GM23338 (cell line): ENCODE data around the gene ITGA1. TPM values are rescaled to one million over a fixed set of nuclear protein-coding genes. Genes with fewer than 3 reads are reported as not detected.

Experiments used
- ATAC-seq: fragments of 200-7000 bp; cut with Tn5 transposase; 3 replicates; pipeline ENCODE4 v1.9.1; 2020
- DNase-seq: peaks from one replicate; pipeline ENCODE4 v3.0.0-alpha.2; 2015; ENCODE audit warnings: low spot score
- H2AFZ ChIP-seq: fragments of 200-600 bp; sonication (generic); 2 replicates; pipeline ENCODE4 v1.8.0; 2016; ENCODE audit warnings: antibody characterized with exemption, mild to moderate bottlenecking, moderate library complexity
- H3F3A ChIP-seq: fragments of 200-600 bp; sonication (generic); replicated peaks from 2 replicates; pipeline ENCODE4 v1.8.0; 2017; ENCODE audit warnings: antibody characterized with exemption, mixed run types, low read depth
- H3K27ac ChIP-seq: fragments of 200-600 bp; sonication (generic); 2 replicates; pipeline ENCODE4 v1.6.1; 2016; ENCODE audit warnings: low read depth
- H3K27me3 ChIP-seq: fragments of 200-600 bp; sonication (generic); 2 replicates; pipeline ENCODE4 v1.8.0; 2016; ENCODE audit warnings: mild to moderate bottlenecking, mixed run types, moderate library complexity; ENCODE audit not compliant: insufficient read depth
- H3K36me3 ChIP-seq: fragments of 200-600 bp; sonication (generic); 2 replicates; pipeline ENCODE4 v1.8.0; 2016; ENCODE audit warnings: mild to moderate bottlenecking; ENCODE audit not compliant: insufficient read depth
- H3K4me1 ChIP-seq: fragments of 200-600 bp; sonication (generic); 2 replicates; pipeline ENCODE4 v1.8.0; 2016; ENCODE audit warnings: mild to moderate bottlenecking, moderate library complexity; ENCODE audit not compliant: insufficient read depth
- H3K4me2 ChIP-seq: fragments of 200-600 bp; sonication (generic); 2 replicates; pipeline ENCODE4 v1.7.1; 2017; ENCODE audit warnings: mixed run types
- H3K4me3 ChIP-seq: fragments of 200-600 bp; sonication (generic); 2 replicates; pipeline ENCODE4 v1.6.1; 2016; ENCODE audit warnings: mixed run types
- H3K79me2 ChIP-seq: fragments of 200-600 bp; sonication (generic); replicated peaks from 2 replicates; pipeline ENCODE4 v1.8.0; 2017; ENCODE audit warnings: mild to moderate bottlenecking; ENCODE audit not compliant: insufficient read depth
- H3K9me2 ChIP-seq: fragments of 200-600 bp; sonication (generic); 2 replicates; pipeline ENCODE4 v1.8.0; 2017; ENCODE audit not compliant: insufficient read depth
- H4K20me1 ChIP-seq: fragments of 200-600 bp; sonication (generic); replicated peaks from 2 replicates; pipeline ENCODE4 v1.8.0; 2017; ENCODE audit warnings: mild to moderate bottlenecking; ENCODE audit not compliant: insufficient read depth
- H3K27ac Mint-ChIP-seq: 2 replicates; pipeline ENCODE4 v1.8.0; 2020; ENCODE audit warnings: inconsistent platforms, mild to moderate bottlenecking, moderate library complexity, mixed read lengths
- H3K27me3 Mint-ChIP-seq: 3 replicates; pipeline ENCODE4 v1.8.0; 2022; ENCODE audit warnings: low read depth, mild to moderate bottlenecking, moderate library complexity, mixed read lengths, inconsistent platforms; ENCODE audit not compliant: insufficient read depth, poor library complexity
- H3K36me3 Mint-ChIP-seq: 3 replicates; pipeline ENCODE4 v1.8.0; 2021; ENCODE audit warnings: low read depth, mild to moderate bottlenecking, inconsistent platforms, moderate library complexity, mixed read lengths
- H3K4me1 Mint-ChIP-seq: 3 replicates; pipeline ENCODE4 v1.8.0; 2020; ENCODE audit warnings: mild to moderate bottlenecking, inconsistent platforms, mixed read lengths
- H3K4me3 Mint-ChIP-seq: 3 replicates; pipeline ENCODE4 v1.8.0; 2021; ENCODE audit warnings: moderate library complexity, mild to moderate bottlenecking, inconsistent platforms, mixed read lengths
- H3K9me3 Mint-ChIP-seq: 3 replicates; pipeline ENCODE4 v1.8.0; 2020; ENCODE audit warnings: moderate library complexity, mild to moderate bottlenecking, inconsistent platforms, mixed read lengths
- CREB1 ChIP-seq: fragments of 250-450 bp; sonication (Bioruptor Pico); IDR thresholded peaks from 2 replicates; pipeline ENCODE4 v1.5.0; 2020; ENCODE audit warnings: low read depth, mild to moderate bottlenecking, moderate library complexity
- CTCF ChIP-seq, 2 experiments: fragments of 200-600 bp in 1 of 2; sonication (generic) in 1 of 2; conservative IDR thresholded peaks; 2 replicates each; pipeline versions ENCODE4 v1.5.1 to v1.6.1; 2016 to 2017; ENCODE audit warnings: antibody characterized with exemption in 2 of 2, low read depth in 2 of 2, mild to moderate bottlenecking in 2 of 2, moderate library complexity in 1 of 2
- ETS1 ChIP-seq: IDR thresholded peaks from 2 replicates; pipeline ENCODE4 v1.6.1; 2016; ENCODE audit warnings: antibody characterized with exemption
- EZH2 ChIP-seq: fragments of 200-600 bp; sonication (generic); IDR thresholded peaks from one replicate; pipeline ENCODE4 v1.8.0; 2017; ENCODE audit warnings: antibody characterized with exemption, mild to moderate bottlenecking, low read depth; ENCODE audit not compliant: unreplicated experiment
- JUNB ChIP-seq: IDR thresholded peaks from one replicate; pipeline ENCODE4 v1.6.1; 2016; ENCODE audit warnings: antibody characterized with exemption; ENCODE audit not compliant: unreplicated experiment
- NANOG ChIP-seq: IDR thresholded peaks from 2 replicates; pipeline ENCODE4 v1.6.1; 2016; ENCODE audit warnings: antibody characterized with exemption, borderline replicate concordance
- POLR2AphosphoS5 ChIP-seq: IDR thresholded peaks from 2 replicates; pipeline ENCODE4 v1.6.1; 2016; ENCODE audit warnings: antibody characterized with exemption, low read depth
- REST ChIP-seq: IDR thresholded peaks from one replicate; pipeline ENCODE4 v1.6.1; 2018; ENCODE audit warnings: antibody characterized with exemption; ENCODE audit not compliant: unreplicated experiment
- STAT1 ChIP-seq: IDR thresholded peaks from one replicate; pipeline ENCODE4 v1.6.1; 2016; ENCODE audit warnings: antibody characterized with exemption; ENCODE audit not compliant: unreplicated experiment
- ZNF114 ChIP-seq: fragments of 250-450 bp; sonication (Bioruptor Pico); IDR thresholded peaks from 2 replicates; pipeline ENCODE4 v1.5.0; 2020; ENCODE audit warnings: mild to moderate bottlenecking, moderate library complexity
- ZNF331 ChIP-seq: fragments of 250-450 bp; sonication (Bioruptor Pico); IDR thresholded peaks from 2 replicates; pipeline ENCODE4 v1.5.0; 2020; ENCODE audit warnings: low read depth, mild to moderate bottlenecking, moderate library complexity
- polyA plus RNA-seq: library from polyadenylated mRNA; unstranded; fragments of >200 nt; fragmentation: Nextera tagmentation; extraction: Ambion mirVana; gene quantifications from 2 replicates; pipeline ENCODE4 v1.2.1, GENCODE V29; 2016
- total RNA-seq: library from RNA; depleted of rRNA; stranded (reverse); fragments of >200 nt; shearing (Covaris generic); gene quantifications from 2 replicates; pipeline ENCODE4 v1.2.3, GENCODE V29; 2014

ITGA1 gene
- total and polyA plus RNA-seq, 2 experiments from 2014 or later = 1.8 to 4.9 TPM

GRCh38 chr5:52886206-52886605 is 98.5 kb downstream of the ITGA1 start (continued):
- TF ChIP-seq REST = no peak
- no peak for TF ChIP-seq JUNB
- TF ChIP-seq STAT1 = no peak
- TF ChIP-seq EZH2 = no peak
- TF ChIP-seq ETS1 = no peak
- TF ChIP-seq POLR2AphosphoS5 = no peak
- TF ChIP-seq ZNF114 (CRISPR knock-in tag) = no peak
- TF ChIP-seq ZNF331 (CRISPR knock-in tag) = no peak
- no peak for TF ChIP-seq CREB1 (CRISPR knock-in tag)
- TF ChIP-seq CTCF (conservative IDR thresholded peaks at IDR 0.05; ENCODE audit: low read depth in 2 of 2) = no peak
- TF ChIP-seq NANOG = no peak

GRCh38 chr5:52887066-52887465 is 99.3 kb downstream of the ITGA1 start:
- Histone ChIP-seq H3K9me2 (no peaks in the 10 kb centered on the region), H4K20me1 (no peaks in the 10 kb centered on the region), H2AFZ (no peak overlapping the region), H3K4me3 (no peak overlapping the region), H3K27ac (no peak overlapping the region), H3K4me1 (no peaks in the 10 kb centered on the region), H3K4me2 (no peak overlapping the region), H3K27me3 (no peaks in the 10 kb centered on the region), H3F3A (no peaks in the 10 kb centered on the region), H3K36me3 (no peaks in the 10 kb centered on the region), H3K79me2 (no peaks in the 10 kb centered on the region)
- Mint-ChIP-seq H3K9me3 (no peaks in the 10 kb centered on the region), H3K27ac (no peak overlapping the region), H3K36me3 (no peaks in the 10 kb centered on the region), H3K4me3 (no peak overlapping the region), H3K27me3 (no peaks in the 10 kb centered on the region), H3K4me1 (peaks cover 3% of the 10 kb centered on the region; the same call in 1 of the 3 replicates)
- ATAC-seq (no peak), DNase-seq (no peak)
- TF ChIP-seq NANOG (no peak), JUNB (no peak), CREB1 (CRISPR knock-in tag) (no peak), ZNF331 (CRISPR knock-in tag) (no peak), POLR2AphosphoS5 (no peak), REST (no peak), CTCF (conservative IDR thresholded peaks at IDR 0.05; ENCODE audit: low read depth in 2 of 2) (no peak)
